CD4-positive, alpha-beta T cell treated with Interleukin-4 for 4 hours (primary cell): Measurements from ENCODE around the gene PPP2R3A.
"Not testable (repeated sequence)": the region's sequence is repeated elsewhere in the genome, so short reads cannot be mapped to it uniquely, and the experiment has no call there.

Experiments used
- DNase-seq: peaks from one replicate; pipeline ENCODE4 v3.0.0-alpha.2; 2020

Gene PPP2R3A

GRCh38 chr3:136042608-136043221 lies 77.2 kb downstream of the PPP2R3A start:
- peak; percentile 33 for DNase-seq

DNA sequence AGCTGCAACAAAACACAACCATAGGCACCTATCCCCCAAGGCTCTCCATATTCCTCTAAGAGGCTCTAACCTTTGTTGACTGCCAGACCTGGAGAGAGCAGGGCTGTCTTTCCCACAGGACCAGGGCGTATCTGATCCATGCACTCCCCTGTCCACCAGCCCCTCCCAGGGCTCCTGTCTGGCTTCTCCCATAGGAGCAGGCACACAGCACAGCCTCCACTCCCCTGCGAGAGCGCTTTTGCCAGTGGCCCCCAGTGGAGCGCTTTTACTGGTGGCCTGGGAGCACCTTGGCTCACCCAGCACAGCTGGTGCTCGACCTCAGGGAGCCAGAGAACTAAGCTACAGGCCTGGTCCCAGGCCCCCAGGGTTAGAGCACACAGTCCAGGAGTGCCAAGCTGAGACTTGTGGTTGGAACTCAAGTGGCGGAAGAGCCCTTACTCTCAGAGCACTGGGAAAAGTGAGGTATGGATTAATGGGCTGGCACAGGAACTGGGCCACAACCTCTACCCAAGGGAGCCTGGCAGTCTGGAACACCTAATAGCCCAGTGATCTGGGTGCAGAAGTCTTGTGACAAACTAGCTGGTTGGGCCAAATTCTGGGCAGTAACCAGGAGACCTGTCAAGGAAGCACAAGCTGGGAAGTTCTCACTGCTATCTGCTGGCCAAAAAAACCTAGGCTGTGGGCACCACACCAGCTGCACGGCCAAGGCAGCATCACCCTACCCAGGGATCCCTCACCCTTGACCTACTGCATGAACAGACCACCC lies 79.6 kb downstream of the PPP2R3A start:
- DNase-seq = no peak

DNA sequence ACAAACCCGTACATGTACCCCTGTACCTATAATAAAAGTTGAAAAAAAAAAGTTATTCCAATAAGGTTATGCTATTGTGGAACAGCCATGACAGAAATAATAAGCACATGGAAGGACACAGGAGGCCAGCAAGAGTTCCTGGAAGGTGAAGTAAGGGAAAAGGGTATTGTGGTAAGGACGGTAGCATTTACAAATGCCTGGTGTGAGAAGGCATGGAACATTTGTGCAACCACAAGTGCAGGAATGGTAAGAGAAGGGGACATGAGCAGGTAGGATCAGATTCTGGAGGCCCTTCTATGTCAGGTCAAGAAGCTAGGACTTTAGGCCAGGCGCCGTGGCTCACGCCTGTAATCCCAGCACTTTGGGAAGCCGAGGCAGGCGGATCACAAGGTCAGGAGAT lies 82.5 kb downstream of the PPP2R3A start:
- no peak for DNase-seq

GRCh38 chr3:136050250-136050649 lies 84.7 kb downstream of the PPP2R3A start:
- no peak for DNase-seq

GRCh38 chr3:136055491-136055890 lies 90.0 kb downstream of the PPP2R3A start:
- no peak for DNase-seq

GRCh38 chr3:136067211-136067610 lies 101.7 kb downstream of the PPP2R3A start:
- no peak for DNase-seq

DNA sequence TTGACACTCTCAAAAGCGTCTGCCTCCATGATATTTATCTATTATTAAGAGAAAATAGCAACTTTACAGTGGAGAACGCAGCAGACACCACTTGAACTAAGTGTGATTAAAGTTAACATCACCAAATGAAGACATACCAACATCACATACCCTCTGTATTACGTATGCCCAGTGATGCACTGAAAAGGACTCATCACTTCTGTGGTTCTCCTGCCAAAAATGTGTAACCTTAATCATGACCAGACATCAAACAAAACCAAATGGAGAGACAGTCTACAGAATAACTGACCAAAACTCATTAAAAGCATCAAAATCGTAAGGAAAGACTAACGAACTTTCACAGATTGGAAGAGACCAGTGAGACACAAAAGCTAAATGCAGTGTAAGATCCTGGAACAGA lies 103.2 kb downstream of the PPP2R3A start:
- DNase-seq = no peak

GRCh38 chr3:136069933-136070332 lies 104.4 kb downstream of the PPP2R3A start:
- DNase-seq = no peak

- DNase-seq = no peak
Measured at GRCh38 chr3:136070334-136070733, 104.8 kb downstream of the PPP2R3A start.

- DNase-seq = peak; percentile 10
Measured at GRCh38 chr3:136070953-136071949, 105.7 kb downstream of the PPP2R3A start.

GRCh38 chr3:136074546-136075170 lies 109.1 kb downstream of the PPP2R3A start:
- no peak for DNase-seq

DNA sequence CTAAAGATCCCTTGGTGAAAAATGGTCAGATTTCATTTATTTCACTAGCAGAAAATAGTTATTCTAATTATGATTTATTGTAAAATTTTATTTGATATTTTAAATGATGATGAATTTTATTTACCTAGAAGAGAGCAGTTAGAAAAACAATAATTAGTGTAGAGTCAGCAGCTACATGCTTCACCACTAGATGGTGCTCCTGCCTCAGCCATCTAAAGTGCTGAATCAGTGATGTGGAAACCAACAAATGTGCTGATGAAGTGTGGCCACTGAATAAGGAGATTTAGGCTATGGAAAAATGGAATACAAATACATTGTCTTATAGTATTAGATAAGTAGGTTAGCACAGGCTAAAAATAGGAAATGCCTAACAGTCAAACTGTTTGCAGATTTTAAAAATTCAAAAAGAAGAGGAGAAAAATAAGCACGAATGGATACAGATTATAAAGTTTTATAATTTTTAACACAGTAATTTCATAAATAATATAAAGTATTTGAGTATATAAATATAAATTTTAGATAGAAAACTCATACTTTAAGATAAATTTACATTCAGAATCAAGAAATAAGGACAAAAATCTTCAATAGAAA lies 109.8 kb downstream of the PPP2R3A start:
- DNase-seq = peak; percentile 75

- DNase-seq = no peak
Measured at GRCh38 chr3:136075811-136076210, 110.3 kb downstream of the PPP2R3A start.

- peak; percentile 34 for DNase-seq
Measured at GRCh38 chr3:136078421-136079364, 113.2 kb downstream of the PPP2R3A start.

- not testable (repeated sequence) for DNase-seq
Measured at GRCh38 chr3:136083641-136084382, 118.3 kb downstream of the PPP2R3A start.

GRCh38 chr3:136085067-136085466 lies 119.5 kb downstream of the PPP2R3A start:
- not testable (repeated sequence) for DNase-seq

DNA sequence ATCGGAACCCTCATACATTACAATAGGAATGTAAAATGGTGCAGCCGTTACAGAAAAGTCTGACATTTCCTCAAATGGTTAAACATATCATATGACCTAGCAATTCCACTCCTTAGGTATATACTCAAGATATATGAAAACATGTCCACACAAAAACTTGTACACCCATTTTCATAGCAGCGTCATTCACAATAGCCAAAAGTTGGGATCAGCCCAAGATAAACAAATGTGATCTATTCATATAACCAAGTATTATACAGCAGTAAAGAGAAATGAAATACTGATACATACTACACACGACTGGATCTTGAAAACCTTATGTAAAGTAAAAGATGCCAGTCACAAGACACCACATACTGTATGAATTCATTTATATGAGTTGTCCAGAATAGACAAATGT lies 128.2 kb downstream of the PPP2R3A start:
- no peak for DNase-seq

DNA sequence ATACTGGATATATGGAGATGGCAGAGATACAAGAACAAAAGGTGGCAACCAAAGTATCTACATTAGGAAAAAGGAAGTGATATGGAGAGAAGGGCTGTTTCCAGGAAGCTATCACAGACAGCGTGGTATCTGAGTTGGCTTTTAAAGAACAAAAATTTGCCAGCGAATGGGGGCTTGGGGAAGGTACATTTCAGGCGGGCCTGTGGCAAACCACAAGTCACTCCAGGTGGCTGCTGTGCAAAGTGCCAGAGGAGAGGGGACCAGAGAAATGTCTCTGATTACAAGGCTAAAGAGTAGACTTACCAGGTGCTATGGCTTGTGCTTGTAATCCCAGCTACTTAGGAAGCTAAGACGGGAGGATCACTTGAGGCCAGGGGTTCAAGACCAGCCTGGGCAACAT lies 139.5 kb downstream of the PPP2R3A start:
- no peak for DNase-seq

- no peak for DNase-seq
Measured at GRCh38 chr3:136106101-136106500, 140.6 kb downstream of the PPP2R3A start.

DNA sequence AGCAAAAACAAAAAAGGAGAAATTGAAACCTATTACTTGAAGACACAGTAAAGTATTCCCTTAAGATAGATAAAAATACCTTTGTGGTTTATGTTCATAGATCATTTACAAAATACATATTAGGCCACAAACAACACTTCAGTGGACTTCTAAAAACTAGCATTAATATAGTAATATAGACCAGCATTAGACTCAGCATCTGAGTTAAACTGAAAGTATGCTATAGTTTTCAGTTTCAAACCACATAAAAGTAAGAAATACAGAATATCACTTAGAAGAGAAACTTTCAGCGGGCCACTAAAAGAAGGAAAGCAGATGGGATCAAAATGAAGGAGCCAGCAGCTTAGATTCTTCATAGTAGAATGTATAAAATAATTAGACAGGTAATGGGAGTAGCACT lies 144.0 kb downstream of the PPP2R3A start:
- no peak for DNase-seq

DNA sequence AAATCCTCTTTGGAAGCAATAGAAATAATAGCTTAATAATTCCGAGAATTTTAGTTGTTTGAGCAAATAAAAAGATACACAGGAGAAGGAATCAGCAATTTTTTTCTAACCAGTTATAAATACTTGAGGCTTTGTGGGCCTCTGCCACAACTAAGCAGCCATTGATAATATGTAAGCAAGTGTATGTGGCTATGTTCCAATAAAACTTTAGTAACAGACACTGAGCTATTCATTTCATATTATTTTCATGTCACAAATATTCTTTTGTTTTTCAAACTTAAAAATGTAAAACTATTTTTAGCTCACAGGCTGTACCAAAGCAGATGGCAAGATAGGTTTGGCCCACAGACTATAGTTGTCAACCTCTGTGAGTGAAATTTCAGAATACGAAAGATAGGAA lies 145.0 kb downstream of the PPP2R3A start:
- DNase-seq = no peak
